ENCODE measurements around the gene PROSER1.

GRCh38 chr13:38998739-38999138 is 39.1 kb downstream of the PROSER1 start:
- TF ChIP-seq CTCF (IDR thresholded peaks at IDR 0.05) (no peak), POLR2A (IDR thresholded peaks at IDR 0.05) (no peak), POLR2AphosphoS5 (IDR thresholded peaks at IDR 0.05) (no peak)
